ENCODE measurements around the gene DAAM2. TPM values are rescaled to one million over a fixed set of nuclear protein-coding genes. Genes with fewer than 3 reads are reported as not detected.

The DAAM2 gene
- total and polyA plus RNA-seq, 9 of the 15 experiments (the other 6 are each of a cell fraction or from before 2014, with no cell fraction given): 0.01 to 0.07 TPM; not detected in 7

- no peak for TF ChIP-seq NRF1 (conservative IDR thresholded peaks at IDR 0.05 in 1 of 2, IDR thresholded peaks at IDR 0.05 in 1 of 2)
- TF ChIP-seq ZNF282 (CRISPR knock-in tag; IDR thresholded peaks at IDR 0.05): no peak
- no peak for TF ChIP-seq BRD9 (IDR thresholded peaks at IDR 0.05; ENCODE audit: low read depth, partially characterized antibody)
- TF ChIP-seq KDM5B (IDR thresholded peaks at IDR 0.05; ENCODE audit: insufficient replicate concordance, low read depth, low read length): no peak
- TF ChIP-seq STAG1 (CRISPR knock-in tag; IDR thresholded peaks at IDR 0.05; ENCODE audit: borderline replicate concordance): no peak
- TF ChIP-seq, protein P1, sequence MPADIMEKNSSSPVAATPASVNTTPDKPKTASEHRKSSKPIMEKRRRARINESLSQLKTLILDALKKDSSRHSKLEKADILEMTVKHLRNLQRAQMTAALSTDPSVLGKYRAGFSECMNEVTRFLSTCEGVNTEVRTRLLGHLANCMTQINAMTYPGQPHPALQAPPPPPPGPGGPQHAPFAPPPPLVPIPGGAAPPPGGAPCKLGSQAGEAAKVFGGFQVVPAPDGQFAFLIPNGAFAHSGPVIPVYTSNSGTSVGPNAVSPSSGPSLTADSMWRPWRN (IDR thresholded peaks at IDR 0.05; ENCODE audit: low read depth): no peak
- TF ChIP-seq HNRNPLL (IDR thresholded peaks at IDR 0.05; ENCODE audit: low read depth, low read length, poor library complexity, severe bottlenecking): no peak
- peak; percentile 56 for TF ChIP-seq TCF3 (CRISPR knock-in tag; IDR thresholded peaks at IDR 0.05)
- peak; percentile 53 to 73 for TF ChIP-seq RAD21 (CRISPR knock-in tag; conservative IDR thresholded peaks at IDR 0.05 in 1 of 2, IDR thresholded peaks at IDR 0.05 in 1 of 2)
- TF ChIP-seq NCOR1 (IDR thresholded peaks at IDR 0.05): peak; percentile 27; the same call in 1 of the 2 replicates
- no peak; the same call in 1 of the 2 replicates for TF ChIP-seq ARID1B (IDR thresholded peaks at IDR 0.05)
- no peak for TF ChIP-seq ETV6 (IDR thresholded peaks at IDR 0.05; ENCODE audit: borderline replicate concordance in 1 of 2, low read depth in 2 of 2, low read length in 1 of 2)
- no peak for TF ChIP-seq ETV6 (CRISPR knock-in tag; IDR thresholded peaks at IDR 0.05; ENCODE audit: borderline replicate concordance)
- no peak for TF ChIP-seq ZNF324 (CRISPR knock-in tag; IDR thresholded peaks at IDR 0.05)
- no peak for TF ChIP-seq RBFOX2 (IDR thresholded peaks at IDR 0.05; ENCODE audit: low read depth, low read length)
- TF ChIP-seq CREB1 (IDR thresholded peaks at IDR 0.05): no peak
- no peak for TF ChIP-seq CREB1 (CRISPR knock-in tag; IDR thresholded peaks at IDR 0.05)
- TF ChIP-seq CTCF (IDR thresholded peaks at IDR 0.05 in 2 of 3, conservative IDR thresholded peaks at IDR 0.05 in 1 of 3; ENCODE audit: insufficient read depth in 2 of 3, low read depth in 1 of 3, low read length in 3 of 3): peak; percentile 57 to 76 (median 70)
- peak; percentile 59 for TF ChIP-seq CBFA2T3 (IDR thresholded peaks at IDR 0.05)
- no peak for TF ChIP-seq TCFL5 (CRISPR knock-in tag; conservative IDR thresholded peaks at IDR 0.05)
- TF ChIP-seq YBX1 (IDR thresholded peaks at IDR 0.05): no peak
- no peak for TF ChIP-seq STAT5B (CRISPR knock-in tag; IDR thresholded peaks at IDR 0.05)
- no peak for TF ChIP-seq ARID3A (IDR thresholded peaks at IDR 0.05; ENCODE audit: borderline replicate concordance, low read depth, low read length)
- no peak for TF ChIP-seq POLR2AphosphoS5 (IDR thresholded peaks at IDR 0.05; ENCODE audit: control insufficient read depth, insufficient read depth, low read depth, low read length)
- TF ChIP-seq ZNF133 (CRISPR knock-in tag; IDR thresholded peaks at IDR 0.05): no peak
- TF ChIP-seq FOS (IDR thresholded peaks at IDR 0.05; ENCODE audit: extremely low read depth, insufficient read length): no peak
These were observed 100.4 kb downstream of the DAAM2 start (continued) for GRCh38 chr6:39892490-39893129.
